Activated CD8-positive, alpha-beta T cell treated with anti-CD3 and anti-CD28 coated beads, Interleukin-2, amount 10 ng/mL, durations not matched to agents 7 days and 5 days (primary cell): ENCODE data around the gene TOR1B. TPM values are rescaled to one million over a fixed set of nuclear protein-coding genes. Genes with fewer than 3 reads are reported as not detected.
"Not testable (repeated sequence)": the region's sequence is repeated elsewhere in the genome, so short reads cannot be mapped to it uniquely, and the experiment has no call there.

Source experiments
- ATAC-seq: fragments of 150-1000 bp; cut with Tn5 transposase; one replicate; pipeline ENCODE4 v1.10.0; 2021; ENCODE audit warnings: moderate library complexity
- CTCF ChIA-PET: fragments of 350-600 bp; sonication (Branson Sonifier 250); formaldehyde crosslinking; loops from one replicate; lab custom pipeline; 2021; ENCODE audit warnings: antibody characterized with exemption; lab: Charles Lee
- POLR2A ChIA-PET: fragments of 350-600 bp; sonication (Branson Sonifier 250); formaldehyde crosslinking; loops from one replicate; lab custom pipeline; 2021; ENCODE audit warnings: antibody characterized with exemption; lab: Charles Lee
- DNase-seq: peaks from one replicate; pipeline ENCODE4 v3.0.0-alpha.2; 2020
- H3K27ac Mint-ChIP-seq: one replicate; pipeline ENCODE4 v1.8.0; 2021; ENCODE audit warnings: mild to moderate bottlenecking, mixed read lengths
- H3K27me3 Mint-ChIP-seq: one replicate; pipeline ENCODE4 v1.8.0; 2021; ENCODE audit warnings: low read depth, mixed read lengths
- H3K36me3 Mint-ChIP-seq: one replicate; pipeline ENCODE4 v1.8.0; 2021; ENCODE audit warnings: low read depth, mixed read lengths
- H3K4me1 Mint-ChIP-seq: one replicate; pipeline ENCODE4 v1.8.0; 2021; ENCODE audit warnings: low read depth, mixed read lengths
- H3K4me3 Mint-ChIP-seq: one replicate; pipeline ENCODE4 v1.8.0; 2021; ENCODE audit warnings: mild to moderate bottlenecking, mixed read lengths
- H3K9me3 Mint-ChIP-seq: one replicate; pipeline ENCODE4 v1.8.0; 2022; ENCODE audit warnings: mixed read lengths; ENCODE audit not compliant: insufficient read depth
- total RNA-seq, 2 experiments: library from RNA; stranded (reverse); gene quantifications; one replicate each; pipeline ENCODE4 v1.2.3, GENCODE V29; 2021

TOR1B gene
- total RNA-seq, 2 experiments from 2014 or later = 22.1 to 24.4 TPM

DNA sequence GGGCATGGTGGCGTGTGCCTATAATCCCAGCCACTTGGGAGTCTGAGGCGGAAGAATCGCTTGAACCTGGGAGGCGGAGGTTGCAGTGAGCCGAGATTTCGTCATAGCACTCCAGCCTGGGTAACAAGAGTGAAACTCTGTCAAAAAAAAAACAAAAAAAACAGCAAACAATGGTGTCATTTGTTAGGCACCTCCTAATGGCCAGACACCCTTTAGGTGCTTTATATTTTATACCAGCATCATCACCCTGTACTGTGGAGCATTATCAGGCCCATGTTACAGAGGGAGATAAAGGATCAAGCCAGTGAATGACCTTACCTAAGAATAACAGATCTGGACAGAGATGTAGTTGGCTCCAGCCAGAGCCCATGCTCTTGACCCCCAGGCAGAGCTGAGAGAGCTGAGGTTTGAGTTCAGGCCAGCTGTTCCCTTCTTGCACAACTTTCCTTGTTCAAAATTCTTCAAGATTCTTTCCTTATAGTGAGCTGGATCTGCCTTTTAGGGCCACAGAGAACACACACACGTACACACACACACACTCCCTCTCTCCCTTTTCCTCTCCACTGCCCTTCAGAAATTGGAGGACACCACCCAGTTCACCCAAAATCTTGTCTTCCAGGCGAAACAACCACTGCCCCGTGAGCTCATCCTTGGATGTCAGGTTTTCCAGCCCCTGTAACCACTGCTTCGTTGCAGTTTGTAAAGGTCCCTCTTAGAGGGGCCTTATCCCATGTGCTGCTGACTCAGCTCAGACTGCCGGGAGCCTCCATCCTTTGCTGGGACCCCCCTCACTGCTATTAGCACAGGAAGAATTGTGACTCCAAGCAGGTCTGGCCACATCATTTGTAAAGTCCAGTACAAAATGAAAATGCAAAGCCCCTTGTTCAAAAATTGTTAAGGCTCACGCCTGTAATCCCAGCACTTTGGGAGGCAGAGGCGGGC, 39.7 kb upstream of the TOR1B start:
- Mint-ChIP-seq H3K27me3 (peaks cover 5% of the 10 kb centered on the region), H3K4me1 (peaks cover 2% of the 10 kb centered on the region), H3K4me3 (no peak overlapping the region), H3K9me3 (no peaks in the 10 kb centered on the region), H3K36me3 (no peaks in the 10 kb centered on the region), H3K27ac (no peak overlapping the region)
- POLR2A ChIA-PET = no interaction called here
- DNase-seq (no peak), ATAC-seq (no peak)
- CTCF ChIA-PET = interaction anchor here (0.9 to 1.1 kb wide), 3 partner anchors 23 to 36 kb away, joined by 3 to 4 read pairs (median 4); no protein-coding TSS in a partner anchor

DNA sequence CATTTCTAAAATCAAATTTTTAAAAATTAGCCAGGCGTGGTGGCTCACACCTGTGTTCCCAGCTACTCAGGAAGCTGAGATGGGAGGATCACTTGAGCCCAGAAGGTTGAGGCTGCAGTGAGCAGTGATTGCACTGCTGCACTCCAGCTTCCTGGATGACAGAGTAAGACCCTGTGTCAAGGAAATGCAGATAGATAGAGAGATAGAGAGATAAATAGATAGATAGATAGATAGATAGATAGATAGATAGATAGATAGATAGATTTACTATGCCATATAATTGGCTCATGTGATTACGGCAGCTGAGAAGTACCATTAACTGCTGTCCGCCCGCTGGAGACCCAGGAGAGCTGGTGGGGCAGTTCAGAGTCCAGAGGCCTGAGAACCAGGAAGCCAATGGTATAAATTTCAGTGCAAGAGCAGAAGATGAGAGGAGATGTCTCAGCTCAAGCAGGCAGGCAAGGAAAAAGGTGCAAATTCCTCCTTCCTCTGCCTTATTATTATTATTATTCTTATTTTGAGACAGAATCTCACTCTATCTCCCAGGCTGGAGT, 37.1 kb upstream of the TOR1B start:
- ChIA-PET POLR2A (no interaction called here), CTCF (interaction anchor here (0.9 kb wide), 1 partner anchor 26 kb away, joined by 3 read pairs; no protein-coding TSS in a partner anchor)
- ATAC-seq (no peak), DNase-seq (no peak)
- no peak overlapping the region for H3K4me3 Mint-ChIP-seq
- H3K27ac Mint-ChIP-seq = no peak overlapping the region
- peaks cover 3% of the 10 kb centered on the region for H3K4me1 Mint-ChIP-seq
- no peaks in the 10 kb centered on the region for H3K36me3 Mint-ChIP-seq
- H3K9me3 Mint-ChIP-seq = no peaks in the 10 kb centered on the region
- H3K27me3 Mint-ChIP-seq = peaks cover 8% of the 10 kb centered on the region

DNA sequence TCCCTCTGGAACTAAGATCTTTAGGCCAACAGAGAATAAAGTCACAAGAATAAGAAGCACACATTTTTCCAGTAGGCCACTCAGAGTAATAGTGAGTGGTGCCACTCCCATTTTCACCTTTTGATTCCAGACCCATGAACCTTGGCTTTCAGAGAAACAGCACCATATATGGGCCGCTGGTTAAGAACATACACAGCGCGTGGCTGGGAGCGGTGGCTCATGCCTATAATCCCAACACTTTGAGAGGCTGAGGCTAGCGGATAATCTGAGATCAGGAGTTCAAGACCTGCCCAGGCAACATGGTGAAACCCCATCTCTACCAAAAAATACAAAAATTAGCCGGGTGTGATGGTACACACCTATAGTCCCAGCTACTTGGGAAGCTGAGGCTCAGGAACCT, 34.5 kb upstream of the TOR1B start:
- no peak for ATAC-seq
- Mint-ChIP-seq H3K27me3 (peaks cover 5% of the 10 kb centered on the region), H3K9me3 (no peaks in the 10 kb centered on the region), H3K36me3 (no peaks in the 10 kb centered on the region), H3K27ac (no peak overlapping the region), H3K4me3 (no peak overlapping the region), H3K4me1 (peaks cover 3% of the 10 kb centered on the region)
- POLR2A ChIA-PET = no interaction called here
- CTCF ChIA-PET = interaction anchor here (1.2 kb wide), 1 partner anchor 31 kb away, joined by 6 read pairs; no protein-coding TSS in a partner anchor
- no peak for DNase-seq

DNA sequence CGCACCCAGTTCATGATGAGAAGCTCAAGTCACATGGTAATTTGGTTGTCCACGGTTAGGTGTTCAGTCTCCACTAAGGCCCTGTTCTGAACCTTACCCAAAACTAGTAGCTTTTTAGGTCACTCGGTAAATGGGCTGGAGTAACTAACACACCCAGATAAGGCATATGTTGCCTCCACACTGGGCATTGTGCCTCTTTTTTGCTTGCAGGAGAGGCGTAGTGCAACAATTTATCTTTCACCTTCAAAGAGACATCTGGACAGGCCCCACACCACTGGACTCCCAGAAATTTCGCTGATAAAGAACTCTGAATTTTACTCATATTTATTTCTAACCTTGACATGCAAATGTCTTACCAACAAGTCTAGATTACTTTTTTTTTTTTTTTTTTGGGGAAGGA, 33.3 kb upstream of the TOR1B start:
- ATAC-seq (no peak), DNase-seq (no peak)
- Mint-ChIP-seq H3K36me3 (no peaks in the 10 kb centered on the region), H3K9me3 (no peaks in the 10 kb centered on the region), H3K4me1 (peaks cover 3% of the 10 kb centered on the region), H3K4me3 (no peak overlapping the region), H3K27me3 (peaks cover 3% of the 10 kb centered on the region), H3K27ac (no peak overlapping the region)
- ChIA-PET CTCF (interaction anchor here (1.2 kb wide), 1 partner anchor 32 kb away, joined by 6 read pairs; no protein-coding TSS in a partner anchor), POLR2A (no interaction called here)

DNA sequence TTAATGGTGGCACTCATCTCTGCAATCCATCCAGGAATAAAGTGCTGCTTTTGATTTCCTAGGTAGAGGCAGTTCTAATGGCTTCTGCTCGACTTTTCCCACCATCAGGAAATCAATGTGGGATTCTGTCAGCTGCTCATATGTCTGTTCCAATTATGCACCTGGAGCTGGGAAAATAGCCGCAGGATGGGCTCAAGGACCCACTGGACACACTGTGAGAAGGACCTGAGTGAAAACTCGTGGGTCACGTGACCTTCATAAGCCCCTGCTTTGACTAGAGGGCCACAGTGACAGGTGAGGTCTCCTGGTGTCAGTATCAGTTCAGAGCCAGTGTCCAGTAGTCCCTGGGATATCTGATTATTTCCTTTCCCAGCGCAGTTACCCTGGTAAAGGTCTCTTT, 32.2 kb upstream of the TOR1B start:
- no peak overlapping the region for H3K4me3 Mint-ChIP-seq
- POLR2A ChIA-PET = no interaction called here
- no peak overlapping the region for H3K27ac Mint-ChIP-seq
- CTCF ChIA-PET = interaction anchor here (2.4 kb wide), 1 partner anchor 44 kb away, joined by 7 read pairs; no protein-coding TSS in a partner anchor
- peaks cover 3% of the 10 kb centered on the region for H3K27me3 Mint-ChIP-seq
- H3K4me1 Mint-ChIP-seq = peaks cover 3% of the 10 kb centered on the region
- H3K9me3 Mint-ChIP-seq = no peaks in the 10 kb centered on the region
- ATAC-seq (no peak), DNase-seq (no peak)
- no peaks in the 10 kb centered on the region for H3K36me3 Mint-ChIP-seq

DNA sequence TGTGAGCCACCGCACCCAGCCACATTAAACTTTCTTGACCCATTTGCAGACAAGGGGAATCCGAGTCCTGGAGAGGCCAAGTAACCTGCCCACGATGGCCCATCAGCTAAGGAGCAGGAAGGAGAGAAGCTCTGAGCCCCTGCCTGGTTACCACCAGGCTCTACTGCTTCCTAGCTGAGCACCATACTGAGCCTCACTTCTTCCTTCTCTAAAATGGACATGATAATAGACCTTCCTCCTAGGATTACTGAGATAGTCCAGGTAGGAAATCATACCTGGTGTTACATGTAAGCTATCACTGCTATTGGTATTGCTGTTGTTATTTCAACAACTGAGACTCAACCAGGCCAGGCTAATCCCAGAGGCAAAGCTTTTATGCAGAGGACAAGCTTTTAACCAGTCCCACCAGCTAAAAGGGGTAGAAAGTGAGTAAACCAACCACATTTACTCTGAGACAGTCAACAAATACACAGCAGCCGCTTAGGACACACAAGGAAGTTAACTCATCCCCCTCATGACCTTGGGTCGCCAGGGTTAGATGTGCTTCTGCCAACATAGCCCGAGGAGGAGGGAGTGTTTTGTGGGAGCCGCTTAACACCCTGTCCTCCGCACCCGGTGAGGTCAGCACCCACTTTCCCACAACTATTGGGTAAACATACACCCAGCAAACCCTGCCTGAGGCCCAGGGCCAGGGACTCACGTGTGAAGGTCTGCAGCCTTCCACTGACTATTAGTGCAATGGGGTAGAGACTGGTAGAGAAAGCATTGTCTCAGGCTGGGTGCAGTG, 29.5 kb upstream of the TOR1B start:
- Mint-ChIP-seq H3K27me3 (peaks cover 3% of the 10 kb centered on the region), H3K27ac (no peak overlapping the region), H3K9me3 (no peaks in the 10 kb centered on the region), H3K4me1 (peaks cover 17% of the 10 kb centered on the region), H3K36me3 (no peaks in the 10 kb centered on the region), H3K4me3 (no peak overlapping the region)
- no peak for ATAC-seq
- no peak for DNase-seq
- CTCF ChIA-PET = interaction anchor here (1.9 kb wide), 1 partner anchor 10 kb away, joined by 7 read pairs; no protein-coding TSS in a partner anchor
- POLR2A ChIA-PET = no interaction called here

DNA sequence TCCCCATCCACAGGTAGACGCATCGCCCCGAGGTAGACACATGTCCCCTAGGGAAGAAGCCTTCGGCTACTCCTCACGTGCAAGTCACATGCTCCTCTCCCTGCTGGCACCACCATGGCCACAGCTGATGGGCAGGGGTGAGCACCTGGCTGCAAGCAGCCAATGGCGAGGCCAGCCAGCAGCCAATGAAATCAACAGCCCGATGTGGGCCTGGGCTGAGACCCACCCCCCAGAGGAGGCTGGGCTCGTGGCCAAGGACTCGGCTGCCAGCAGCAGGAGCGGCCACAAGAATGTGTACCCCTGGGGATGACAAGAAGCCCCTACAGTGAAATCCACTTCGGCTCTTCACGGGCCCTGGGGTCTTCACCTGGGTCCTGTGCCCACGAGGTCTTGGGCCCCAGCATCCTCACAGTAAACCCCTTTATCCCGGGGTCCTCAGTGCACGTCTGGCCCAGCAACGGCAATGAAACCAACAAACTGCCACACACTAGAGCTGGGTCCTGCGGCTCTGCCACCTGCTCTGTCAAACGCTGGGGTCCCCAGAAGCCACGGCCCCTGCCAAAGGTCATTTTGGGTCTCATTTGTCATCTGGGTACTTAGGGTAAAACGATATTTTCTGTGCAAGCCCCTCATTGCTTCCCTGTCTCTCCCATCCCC, 28.1 kb upstream of the TOR1B start:
- Mint-ChIP-seq H3K9me3 (no peaks in the 10 kb centered on the region), H3K36me3 (no peaks in the 10 kb centered on the region), H3K27me3 (peaks cover 8% of the 10 kb centered on the region), H3K27ac (no peak overlapping the region), H3K4me1 (peaks cover 17% of the 10 kb centered on the region), H3K4me3 (no peak overlapping the region)
- POLR2A ChIA-PET = no interaction called here
- ATAC-seq = no peak
- DNase-seq = no peak
- CTCF ChIA-PET = interaction anchor here (3.3 kb wide), 1 partner anchor 37 kb away, joined by 24 read pairs; no protein-coding TSS in a partner anchor

DNA sequence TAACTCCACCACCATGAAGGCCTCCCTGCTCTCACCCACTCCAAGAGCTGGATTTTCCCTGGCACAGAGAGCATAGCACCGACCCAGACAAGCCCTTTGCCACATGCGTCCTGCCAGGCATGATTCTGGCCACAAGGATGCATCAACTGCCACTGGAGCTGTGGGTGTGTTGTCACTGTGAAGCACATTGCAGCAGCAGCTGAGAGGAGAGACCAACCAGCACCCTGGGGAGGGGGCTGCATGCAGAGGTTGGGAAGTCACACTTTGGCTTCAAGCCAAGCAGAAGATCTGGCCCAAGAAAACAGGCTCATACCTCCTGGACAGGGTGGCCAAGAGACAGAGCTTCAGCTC, 27.6 kb upstream of the TOR1B start:
- Mint-ChIP-seq H3K27me3 (peaks cover 7% of the 10 kb centered on the region), H3K9me3 (no peaks in the 10 kb centered on the region), H3K4me1 (peaks cover 17% of the 10 kb centered on the region), H3K4me3 (no peak overlapping the region), H3K27ac (no peak overlapping the region), H3K36me3 (no peaks in the 10 kb centered on the region)
- no peak for DNase-seq
- CTCF ChIA-PET = interaction anchor here (3.3 kb wide), 1 partner anchor 38 kb away, joined by 24 read pairs; no protein-coding TSS in a partner anchor
- POLR2A ChIA-PET = no interaction called here
- no peak for ATAC-seq

DNA sequence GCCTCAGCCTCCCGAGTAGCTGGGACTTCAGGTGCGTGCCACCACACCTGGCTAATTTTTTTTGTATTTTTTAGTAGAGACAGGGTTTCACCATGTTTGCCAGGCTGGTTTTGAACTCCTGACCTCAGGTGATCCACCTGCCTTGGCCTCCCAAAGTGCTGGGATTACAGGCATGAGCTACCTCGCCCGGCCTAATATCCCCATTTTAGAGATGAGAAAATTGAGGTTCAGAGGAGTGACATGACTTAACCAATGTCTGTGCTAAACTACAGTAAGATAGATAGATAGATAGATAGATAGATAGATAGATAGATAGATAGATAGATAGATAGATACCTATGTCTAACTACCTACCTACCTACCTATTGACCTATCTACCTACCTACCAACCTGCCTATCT, 26.9 kb upstream of the TOR1B start:
- not testable (repeated sequence) for H3K27ac Mint-ChIP-seq, H3K9me3 Mint-ChIP-seq, H3K4me3 Mint-ChIP-seq, H3K36me3 Mint-ChIP-seq, ATAC-seq, DNase-seq
- ChIA-PET POLR2A (interaction anchor here (0.5 kb wide), 1 partner anchor 150 kb away, joined by 3 read pairs; the partner anchor contains the start of gene NTMT1), CTCF (interaction anchor here (2.8 to 3.3 kb wide), 2 partner anchors 39 to 50 kb away, joined by 22 to 24 read pairs; no protein-coding TSS in a partner anchor)
- H3K27me3 Mint-ChIP-seq = peaks cover 10% of the 10 kb centered on the region
- peaks cover 17% of the 10 kb centered on the region for H3K4me1 Mint-ChIP-seq

DNA sequence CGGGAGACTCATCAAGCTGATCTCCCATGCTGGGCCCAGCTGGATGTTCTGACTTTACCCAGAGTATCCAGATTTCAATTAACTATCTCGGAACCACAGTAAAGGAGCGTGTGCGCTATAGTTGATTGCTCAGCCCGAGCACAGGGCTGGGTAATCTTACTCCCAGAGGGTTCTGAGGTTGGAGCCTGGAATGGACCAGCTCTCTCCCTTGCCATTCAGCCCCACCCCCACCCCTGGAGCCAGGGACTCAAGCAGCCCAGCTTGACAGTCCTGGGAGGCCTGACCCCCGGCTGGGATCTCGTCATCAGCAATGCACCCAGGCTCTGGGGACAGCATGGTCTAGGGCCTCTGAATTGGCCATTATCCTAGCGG, 26.4 kb upstream of the TOR1B start:
- ChIA-PET POLR2A (interaction anchor here (0.5 to 1.0 kb wide), 2 partner anchors 39 to 150 kb away, joined by 3 read pairs; partner anchors contain the start of gene NTMT1), CTCF (interaction anchor here (1.2 to 3.3 kb wide), 3 partner anchors 37 to 50 kb away, joined by 5 to 24 read pairs (median 22); no protein-coding TSS in a partner anchor)
- peaks cover 11% of the 10 kb centered on the region for H3K27me3 Mint-ChIP-seq
- peaks cover 17% of the 10 kb centered on the region for H3K4me1 Mint-ChIP-seq
- no peaks in the 10 kb centered on the region for H3K9me3 Mint-ChIP-seq
- H3K4me3 Mint-ChIP-seq = no peak overlapping the region
- DNase-seq (no peak), ATAC-seq (no peak)
- H3K36me3 Mint-ChIP-seq = no peaks in the 10 kb centered on the region
- no peak overlapping the region for H3K27ac Mint-ChIP-seq
